Measurements from ENCODE around the gene UGCG.
"Not testable (repeated sequence)": the region's sequence is repeated elsewhere in the genome, so short reads cannot be mapped to it uniquely, and the experiment has no call there.

The UGCG gene

GRCh38 chr9:111877420-111877819 lies 19.2 kb upstream of the UGCG start:
- Histone ChIP-seq H3K4me1 (no peaks in the 10 kb centered on the region), H3K27me3 (no peaks in the 10 kb centered on the region), H3K9me3 (no peaks in the 10 kb centered on the region), H3K36me3 (no peaks in the 10 kb centered on the region), H3K4me3 (ENCODE audit: low read depth, low read length) (no peak overlapping the region)
- DNase-seq, result no peak
- no peak for TF ChIP-seq CTCF (IDR thresholded peaks at IDR 0.05; ENCODE audit: low read depth, low read length)

- no peaks in the 10 kb centered on the region for H3K4me1 ChIP-seq
- no peak overlapping the region for H3K4me3 ChIP-seq (ENCODE audit: low read depth, low read length)
- no peaks in the 10 kb centered on the region for H3K36me3 ChIP-seq
- no peak for TF ChIP-seq CTCF (IDR thresholded peaks at IDR 0.05; ENCODE audit: low read depth, low read length)
- DNase-seq, result no peak
- H3K27me3 ChIP-seq, result no peaks in the 10 kb centered on the region
- no peaks in the 10 kb centered on the region for H3K9me3 ChIP-seq
Observed at GRCh38 chr9:111878946-111879345, 17.7 kb upstream of the UGCG start.

DNA sequence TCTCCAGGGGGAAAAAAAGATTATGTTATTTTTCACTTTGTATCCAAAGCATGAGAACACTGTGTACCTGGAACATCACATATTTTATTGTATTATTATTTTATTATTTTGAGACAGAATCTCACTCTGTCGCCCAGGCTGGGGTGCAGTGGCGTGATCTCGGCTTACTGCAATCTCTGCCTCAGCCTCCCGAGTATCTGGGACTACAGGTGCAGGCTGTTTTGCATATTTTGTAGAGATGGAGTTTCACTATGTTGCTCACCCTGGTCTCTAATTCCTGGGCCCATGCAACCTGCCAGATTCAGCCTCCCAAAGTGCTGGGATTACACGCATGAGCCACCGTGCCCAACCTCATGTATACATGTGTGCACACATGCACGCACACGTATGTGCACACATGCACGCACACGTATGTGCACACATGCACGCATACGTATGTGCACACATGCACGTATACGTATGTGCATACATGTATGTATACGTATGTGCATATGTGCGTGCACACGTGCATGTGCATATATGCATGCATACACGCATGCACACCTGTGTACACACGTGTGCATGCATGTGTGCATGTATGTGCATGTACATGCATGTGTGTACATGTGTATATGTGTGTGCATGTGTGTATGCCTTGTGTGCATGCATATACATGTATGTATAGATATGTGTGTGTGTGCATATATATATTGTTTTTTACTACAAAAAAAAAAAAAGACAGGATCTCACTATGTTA lies 9.5 kb upstream of the UGCG start:
- Histone ChIP-seq H3K27me3 (no peaks in the 10 kb centered on the region), H3K9me3 (no peaks in the 10 kb centered on the region), H3K4me1 (no peaks in the 10 kb centered on the region), H3K4me3 (ENCODE audit: low read depth, low read length) (no peak overlapping the region), H3K36me3 (no peaks in the 10 kb centered on the region)
- no peak for DNase-seq
- TF ChIP-seq CTCF (IDR thresholded peaks at IDR 0.05; ENCODE audit: low read depth, low read length), result no peak

GRCh38 chr9:111890334-111890733 lies 6.3 kb upstream of the UGCG start:
- no peak for DNase-seq
- no peaks in the 10 kb centered on the region for H3K9me3 ChIP-seq
- H3K27me3 ChIP-seq, result no peaks in the 10 kb centered on the region
- H3K4me1 ChIP-seq, result no peaks in the 10 kb centered on the region
- no peak for TF ChIP-seq CTCF (IDR thresholded peaks at IDR 0.05; ENCODE audit: low read depth, low read length)
- no peaks in the 10 kb centered on the region for H3K36me3 ChIP-seq
- H3K4me3 ChIP-seq (ENCODE audit: low read depth, low read length), result no peak overlapping the region

- H3K27me3 ChIP-seq; DNase-seq; H3K4me1 ChIP-seq; H3K9me3 ChIP-seq; H3K4me3 ChIP-seq (ENCODE audit: low read depth, low read length); H3K36me3 ChIP-seq: not testable (repeated sequence)
Observed at GRCh38 chr9:111890867-111891266, 5.7 kb upstream of the UGCG start.

DNA sequence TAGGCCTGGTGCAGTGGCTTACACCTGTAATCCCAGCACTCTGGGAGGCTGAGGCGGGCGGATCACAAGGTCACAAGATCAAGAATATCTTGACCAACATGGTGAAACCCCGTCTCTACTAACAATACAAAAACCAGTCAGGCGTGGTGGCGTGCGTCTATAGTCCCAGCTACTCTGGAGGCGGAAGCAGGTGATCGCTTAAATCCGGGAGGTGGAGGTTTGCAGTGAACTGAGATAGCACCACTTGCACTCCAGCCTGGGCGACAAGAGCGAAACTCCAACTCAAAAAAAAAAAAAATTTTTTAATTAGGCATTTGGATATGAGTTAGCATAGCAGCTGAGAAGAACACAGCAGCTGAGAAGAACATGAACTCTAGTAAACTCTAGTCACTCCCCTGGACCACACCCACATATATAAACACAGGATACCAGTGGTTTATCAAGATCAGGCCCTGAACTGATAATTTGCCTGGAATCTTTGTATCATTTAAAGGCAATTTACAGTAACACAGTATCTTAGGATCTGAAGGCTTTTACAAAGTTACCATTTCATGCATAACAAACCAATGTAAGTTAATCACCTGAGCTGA lies 4.6 kb upstream of the UGCG start:
- H3K9me3 ChIP-seq, result no peaks in the 10 kb centered on the region

More for the DNA sequence above, 4.6 kb upstream of the UGCG start:
- Histone ChIP-seq H3K27me3 (no peaks in the 10 kb centered on the region), H3K4me1 (no peaks in the 10 kb centered on the region), H3K36me3 (no peaks in the 10 kb centered on the region), H3K4me3 (ENCODE audit: low read depth, low read length) (no peak overlapping the region)
- TF ChIP-seq CTCF (IDR thresholded peaks at IDR 0.05; ENCODE audit: low read depth, low read length), result no peak
- no peak for DNase-seq
